ENCODE measurements around the gene PLCB4.
"Not testable (repeated sequence)": the region's sequence is repeated elsewhere in the genome, so short reads cannot be mapped to it uniquely, and the experiment has no call there.

PLCB4 gene

DNA sequence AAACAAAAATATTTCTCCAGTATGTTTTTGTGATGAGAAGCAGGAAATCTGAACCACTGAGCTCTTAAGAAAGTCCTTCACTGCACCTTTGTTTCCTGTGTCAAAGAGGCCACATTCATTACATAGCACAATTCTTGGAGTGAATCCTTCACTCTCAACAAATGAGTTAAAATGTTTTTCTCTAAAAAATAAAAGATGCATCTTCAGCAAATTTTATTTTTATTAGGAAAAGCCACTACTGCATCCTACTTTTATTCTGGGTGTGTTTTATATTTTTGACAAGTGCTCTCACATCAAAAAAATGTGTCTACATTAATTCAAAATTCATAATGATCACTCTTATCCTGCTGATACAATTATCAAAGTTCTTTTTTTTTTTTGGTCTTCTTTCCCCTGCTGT is 76.3 kb downstream of the PLCB4 start:
- DNase-seq, result no peak

DNA sequence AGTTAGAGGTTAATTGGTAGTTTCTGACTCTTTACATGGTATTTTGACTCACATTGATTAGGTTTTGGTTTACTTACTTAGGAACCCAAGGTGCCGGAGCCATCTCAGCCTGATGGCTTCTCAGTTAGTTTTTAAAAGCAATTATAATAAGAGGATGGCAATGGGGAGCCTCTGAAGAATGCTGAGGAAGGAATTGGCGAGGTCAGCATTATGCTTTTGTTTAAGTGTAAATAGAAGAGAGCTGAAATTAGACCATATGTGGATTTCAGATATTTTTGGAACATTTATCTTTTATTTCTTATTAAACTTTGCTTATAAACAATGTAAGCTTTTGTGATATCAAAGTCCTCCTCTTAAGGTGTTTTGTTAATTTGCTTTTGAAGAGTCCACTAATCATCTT is 77.8 kb downstream of the PLCB4 start:
- no peak for DNase-seq

DNA sequence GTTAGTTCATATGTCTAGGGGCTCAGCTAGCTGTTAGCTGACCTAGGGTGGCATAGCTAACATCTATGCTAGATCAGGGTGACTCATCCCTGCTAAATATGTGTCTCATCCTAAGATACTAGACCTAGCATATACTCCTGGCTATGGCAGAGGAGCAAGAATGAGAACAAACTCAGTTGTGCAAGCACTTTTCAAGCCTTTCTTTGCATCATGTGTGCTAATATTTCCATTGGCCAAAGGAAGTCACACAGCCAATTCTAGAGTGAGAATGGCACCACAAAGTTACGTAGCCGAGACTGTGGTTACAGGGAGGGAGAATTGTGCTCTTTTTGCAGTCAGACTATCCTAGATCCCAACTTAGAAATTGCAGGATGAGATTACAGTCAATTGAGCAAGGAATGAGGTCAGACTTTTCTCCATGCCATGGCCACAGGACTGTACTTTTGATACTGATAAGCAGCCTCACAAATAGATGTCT is 78.7 kb downstream of the PLCB4 start:
- no peak for DNase-seq

DNA sequence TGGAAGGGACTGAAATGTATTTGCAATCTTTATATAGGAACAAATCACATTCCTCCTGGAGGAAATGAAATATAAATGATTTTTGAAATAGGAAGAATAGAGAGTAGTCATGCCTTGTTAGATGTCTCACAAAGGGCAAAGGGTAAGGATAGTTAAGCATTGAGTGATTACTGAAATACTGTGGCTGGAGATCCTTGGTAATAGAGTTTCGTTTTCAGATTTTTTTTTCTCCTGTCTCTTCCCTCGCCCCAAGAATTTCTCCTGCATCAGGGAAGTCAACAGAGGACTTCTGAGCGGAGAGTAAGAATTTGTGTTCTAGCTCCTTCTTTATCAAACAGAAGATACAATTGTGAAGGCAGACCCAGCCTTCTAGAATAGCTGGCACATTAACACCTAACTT is 79.4 kb downstream of the PLCB4 start:
- DNase-seq, result no peak

DNA sequence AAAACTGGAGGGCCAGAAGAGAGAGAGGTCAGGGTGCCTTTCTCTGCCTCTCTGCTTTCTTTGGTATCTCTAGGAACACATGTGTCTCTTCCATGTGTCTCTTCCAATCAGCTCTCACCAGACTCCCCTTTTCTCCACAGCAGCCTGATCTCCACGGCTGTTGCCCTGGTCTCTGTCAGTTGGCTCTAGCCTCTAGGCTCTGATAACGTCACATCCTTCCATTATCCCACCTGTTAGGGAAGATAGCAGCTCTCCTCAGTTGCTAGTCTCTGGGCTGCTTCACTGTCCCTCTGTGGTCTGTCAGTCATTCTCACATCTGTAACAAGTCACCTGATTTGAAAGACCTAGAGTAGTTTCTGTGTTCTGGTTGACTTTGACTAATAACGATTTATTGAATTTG is 80.2 kb downstream of the PLCB4 start:
- DNase-seq, result no peak

DNA sequence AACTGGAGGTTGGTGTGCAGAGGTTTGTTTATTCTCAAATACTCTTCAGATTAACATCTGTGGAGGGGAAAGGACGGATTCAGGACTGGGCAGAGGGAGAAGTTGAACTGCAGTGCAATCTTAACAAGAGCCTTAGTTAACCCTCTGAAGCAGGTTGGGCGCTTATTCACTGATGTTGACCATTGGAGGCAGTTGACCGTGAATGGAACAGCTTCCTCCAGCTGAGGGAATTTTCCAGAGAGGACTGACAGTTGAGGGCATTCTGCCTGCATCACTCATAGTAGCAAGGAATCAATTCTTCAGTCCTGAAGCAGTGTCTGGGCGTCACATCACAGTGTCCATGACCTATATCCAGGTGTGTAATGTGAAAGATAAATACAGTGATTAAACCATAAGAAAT is 80.9 kb downstream of the PLCB4 start:
- no peak for DNase-seq

DNA sequence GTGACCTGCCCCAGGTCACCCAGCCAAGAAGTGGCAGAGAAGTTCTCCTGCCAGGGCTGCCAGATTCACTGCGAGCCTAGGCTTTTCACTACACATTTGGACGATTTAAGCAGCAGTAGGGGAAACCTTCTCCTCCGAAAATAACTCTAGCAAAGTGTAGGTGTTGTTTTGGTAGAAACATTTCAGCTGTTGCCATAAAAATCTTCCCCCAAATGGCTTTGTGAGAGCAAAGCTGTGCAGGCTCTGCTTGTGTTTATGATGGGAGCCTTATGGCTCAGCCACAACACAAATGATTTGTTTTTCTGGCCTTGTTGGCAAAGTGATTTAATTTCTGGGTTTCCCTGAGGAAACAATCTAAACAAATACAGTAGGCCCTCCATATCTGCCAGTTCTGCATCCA is 81.8 kb downstream of the PLCB4 start:
- no peak for DNase-seq

DNA sequence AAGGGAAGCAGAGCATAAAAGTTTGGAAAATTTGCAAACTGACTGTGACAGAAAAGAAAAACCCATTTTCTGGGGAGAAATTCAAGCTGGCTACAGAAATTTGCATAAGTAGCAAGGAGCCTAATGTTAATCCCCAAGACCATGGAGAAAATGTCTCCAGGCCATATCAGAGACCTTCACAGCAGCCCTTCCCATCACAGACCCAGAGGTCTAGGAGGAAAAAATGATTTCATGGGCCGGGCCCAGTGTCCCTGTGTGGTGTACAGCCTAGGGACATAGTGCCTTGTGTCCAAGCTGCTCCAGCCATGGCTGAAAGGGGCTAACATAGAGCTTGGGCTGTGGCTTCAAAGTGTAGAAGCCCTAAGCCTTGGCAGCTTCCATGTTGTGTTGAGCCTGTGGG is 83.3 kb downstream of the PLCB4 start:
- not testable (repeated sequence) for DNase-seq

DNA sequence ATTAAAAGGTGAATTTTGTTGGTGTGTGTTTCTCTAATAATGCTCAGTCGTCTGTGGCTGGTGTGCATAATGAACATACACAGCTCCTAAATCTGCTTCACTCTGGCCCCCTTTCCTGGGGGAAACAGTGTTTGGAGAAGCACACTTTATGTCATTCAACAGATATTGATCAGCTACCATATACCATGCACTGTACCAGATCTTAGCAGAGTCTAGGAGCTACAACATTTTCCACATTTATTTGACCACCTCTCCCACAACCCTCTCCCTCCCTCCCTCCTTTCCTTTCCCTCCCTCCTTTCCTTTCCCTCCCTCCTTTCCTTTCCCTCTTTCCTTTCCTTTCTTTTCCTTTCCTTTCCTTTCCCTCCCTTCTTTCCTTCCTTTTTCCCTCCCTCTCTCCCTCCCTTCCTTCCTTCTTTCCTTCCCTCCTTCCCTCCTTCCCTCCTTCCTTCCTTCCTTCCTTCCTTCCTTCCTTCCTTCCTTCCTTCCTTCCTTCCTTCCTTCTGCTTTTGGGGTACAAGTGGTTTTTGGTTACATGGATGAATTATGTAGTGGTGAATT is 85.7 kb downstream of the PLCB4 start:
- no peak for DNase-seq

DNA sequence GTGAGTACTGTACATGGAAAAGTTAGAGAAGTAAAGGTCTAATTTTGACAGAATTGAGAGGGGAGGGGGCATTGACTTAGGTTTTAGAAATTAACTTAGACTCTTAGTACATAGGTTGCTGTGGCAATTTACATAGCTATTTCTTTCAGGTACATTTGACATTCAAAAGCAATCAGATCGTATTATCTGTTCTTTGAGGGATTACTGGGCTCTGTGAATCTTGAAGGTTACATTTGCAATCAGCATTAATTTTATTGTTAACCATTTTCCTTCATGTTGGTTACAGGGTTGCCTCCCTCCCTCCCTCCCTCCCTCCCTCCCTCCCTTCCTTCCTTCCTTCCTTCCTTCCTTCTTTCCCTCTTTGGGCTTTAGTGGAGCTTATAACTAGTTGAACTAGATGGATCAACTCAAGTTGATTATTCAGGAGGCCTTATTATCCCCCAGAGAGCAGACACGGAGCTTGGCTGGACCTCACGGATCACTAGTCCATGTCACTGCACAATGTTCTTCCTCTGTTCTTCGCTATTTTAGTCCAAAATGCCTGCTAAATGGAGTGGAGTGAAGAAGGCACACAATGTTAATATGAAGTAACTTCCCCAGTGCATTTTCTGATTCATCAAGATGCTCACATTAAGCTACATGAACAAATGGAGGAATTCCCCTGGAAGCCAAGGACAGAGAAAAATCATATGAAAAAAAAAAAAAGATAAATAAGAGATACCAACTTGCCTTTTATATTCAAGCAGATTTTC is 87.8 kb downstream of the PLCB4 start:
- no peak for DNase-seq

DNA sequence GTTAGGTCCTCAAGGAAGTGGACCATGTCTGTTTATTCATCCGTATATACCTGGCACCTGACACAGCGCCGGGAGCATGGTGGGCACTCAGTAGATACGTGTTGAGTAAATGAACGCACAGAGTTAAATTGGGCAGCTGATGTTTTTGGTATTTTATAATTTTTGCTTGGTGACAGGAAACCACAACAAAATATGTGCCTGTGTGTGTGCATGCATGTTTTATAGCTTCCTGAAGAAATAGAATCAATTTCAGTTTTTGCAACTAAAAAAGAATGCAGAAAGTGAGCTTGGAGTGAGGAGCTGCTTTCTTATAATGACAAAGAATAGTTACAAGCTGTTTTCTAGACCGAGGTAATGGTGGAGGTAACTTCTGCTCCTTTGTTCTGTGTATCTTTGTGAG is 91.4 kb downstream of the PLCB4 start:
- DNase-seq, result no peak

DNA sequence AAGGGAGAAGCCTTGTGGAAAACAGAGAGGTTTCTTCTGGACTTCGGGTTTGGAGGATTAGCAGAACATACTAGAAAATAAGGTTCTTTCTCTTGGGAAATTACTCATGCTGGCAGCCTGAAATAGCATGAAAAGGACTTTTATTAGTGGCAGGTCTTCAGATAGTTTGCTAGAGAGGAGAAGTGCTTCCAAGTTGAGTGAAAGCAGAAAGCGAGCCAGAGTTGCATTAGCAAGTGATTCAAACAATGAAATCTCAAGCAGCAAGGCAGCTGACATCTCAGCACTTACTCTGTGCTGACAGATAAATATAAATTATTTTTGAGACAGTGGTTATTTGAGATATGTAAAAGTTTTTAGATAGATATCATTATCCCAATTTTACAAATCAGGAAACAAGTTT is 91.9 kb downstream of the PLCB4 start:
- no peak for DNase-seq

DNA sequence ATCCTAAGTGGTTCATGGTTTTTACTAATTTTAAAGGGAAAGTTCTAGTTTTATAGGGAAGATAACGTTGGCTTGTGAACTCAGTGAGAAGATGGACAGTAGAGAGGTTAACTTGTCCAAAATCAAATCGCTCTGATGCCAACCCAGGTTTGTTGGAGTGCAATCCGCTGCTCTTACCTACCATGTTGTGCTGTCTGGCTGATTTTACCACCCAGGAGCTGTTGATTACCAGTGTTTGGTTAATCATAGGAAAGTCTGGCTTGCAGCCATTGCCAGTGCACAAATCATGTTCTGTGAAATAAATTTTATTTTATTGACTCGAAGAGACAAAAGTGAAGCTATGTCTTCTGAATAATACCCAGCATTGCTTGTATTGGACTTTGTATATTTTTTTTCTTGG is 92.4 kb downstream of the PLCB4 start:
- no peak for DNase-seq

DNA sequence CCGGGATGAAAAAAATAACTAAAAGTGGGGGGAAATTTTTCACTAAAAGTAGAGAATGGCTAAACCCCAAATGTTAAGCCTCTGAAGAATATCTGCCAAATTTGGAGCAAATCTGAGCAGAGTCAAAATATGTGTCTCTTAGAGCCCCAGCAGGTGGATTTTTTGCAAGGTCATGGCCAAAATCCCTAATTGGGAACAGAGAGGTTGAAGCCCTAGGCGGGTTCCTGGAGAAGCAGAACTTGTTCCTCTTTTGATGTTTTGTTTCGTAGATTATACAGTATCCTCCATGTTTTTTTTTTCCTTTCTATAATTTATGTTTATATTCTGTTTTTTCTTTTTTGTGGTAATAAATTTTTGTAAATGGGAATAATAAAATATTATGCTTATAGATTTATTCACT is 94.4 kb downstream of the PLCB4 start:
- no peak for DNase-seq

DNA sequence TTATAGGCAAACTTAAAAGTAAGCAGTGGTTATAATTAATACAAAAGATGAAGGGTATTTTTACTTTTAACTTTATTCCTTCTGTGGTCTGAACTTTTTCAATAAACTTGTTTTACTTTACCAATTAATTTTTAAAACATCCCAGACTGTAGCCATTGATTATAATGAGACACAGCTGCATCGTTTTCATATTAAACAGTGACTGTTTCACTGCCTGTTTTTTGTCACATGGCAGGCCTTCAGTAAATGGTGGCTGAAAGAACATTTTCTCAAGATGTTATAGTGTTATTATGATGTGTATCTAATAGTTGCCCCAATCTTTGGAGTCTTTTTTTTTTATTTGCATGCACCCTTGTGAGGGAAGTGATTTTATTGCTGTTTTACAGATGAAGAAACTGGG is 95.1 kb downstream of the PLCB4 start:
- no peak for DNase-seq

DNA sequence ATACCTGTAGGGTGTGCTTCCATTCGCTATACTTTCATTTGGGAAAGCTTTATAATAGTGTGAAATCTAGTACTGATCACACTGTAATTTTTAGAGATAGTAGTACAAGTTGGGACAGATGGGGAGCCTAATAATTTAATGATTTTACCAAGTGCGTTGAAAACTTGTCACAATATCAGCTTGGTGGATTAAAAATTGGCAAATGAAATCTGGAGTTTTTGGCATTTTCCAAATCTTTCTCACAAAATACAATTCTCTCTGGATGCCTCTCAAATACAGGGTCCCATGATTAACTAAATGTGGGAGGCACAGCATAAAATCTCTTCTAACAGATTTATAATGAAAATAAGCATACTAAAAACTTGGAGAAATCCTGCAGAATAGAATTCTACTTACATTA is 96.4 kb downstream of the PLCB4 start:
- no peak for DNase-seq

DNA sequence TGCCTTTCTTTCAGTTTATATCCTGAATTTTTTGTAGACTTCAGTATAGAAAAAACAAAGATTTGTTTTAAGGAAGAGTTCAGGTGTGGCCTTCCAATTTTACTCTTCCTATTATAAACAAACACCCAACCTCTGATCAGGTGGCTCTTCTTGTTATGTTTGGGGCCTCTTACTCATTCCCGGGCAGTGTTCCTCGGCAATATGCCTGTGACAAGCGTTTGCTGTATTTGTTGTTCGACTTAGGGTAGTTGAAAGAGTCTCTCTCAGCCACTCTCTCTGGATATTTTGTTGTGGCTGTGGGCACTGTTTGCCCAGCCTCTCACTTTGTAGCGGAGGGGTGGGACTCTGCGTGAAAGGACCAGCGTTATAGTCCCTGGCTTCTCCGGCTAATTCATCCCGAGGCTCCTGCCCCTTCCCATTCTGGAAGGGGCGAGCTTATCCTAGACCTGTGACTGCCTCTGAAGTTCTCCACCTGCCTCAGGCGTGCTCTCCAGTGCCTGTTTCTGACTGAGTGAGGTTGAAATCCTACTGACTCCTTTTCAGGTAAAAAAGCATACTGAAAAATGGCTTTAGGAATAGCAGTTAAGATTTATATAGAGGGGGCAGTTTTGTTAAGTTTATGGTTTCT is 97.4 kb downstream of the PLCB4 start:
- DNase-seq, result no peak

DNA sequence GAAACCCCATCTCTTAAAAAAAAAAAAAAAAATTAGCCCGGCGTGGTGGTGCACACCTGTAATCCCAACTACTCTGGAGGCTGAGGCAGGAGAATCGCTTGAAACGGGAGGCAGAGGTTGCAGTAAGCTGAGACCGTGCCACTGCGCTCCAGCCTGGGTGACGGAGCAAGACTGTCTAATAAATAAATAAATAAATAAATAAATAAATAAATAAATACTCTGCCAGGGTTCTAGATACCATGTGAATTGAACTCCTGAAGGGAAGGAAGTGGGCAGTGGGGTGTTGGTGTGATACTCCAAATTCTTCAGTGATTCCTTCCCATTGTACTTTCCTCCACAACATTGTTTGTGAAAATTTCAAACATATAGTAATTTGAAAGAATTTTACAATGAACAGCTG is 100.5 kb downstream of the PLCB4 start:
- DNase-seq, result no peak

DNA sequence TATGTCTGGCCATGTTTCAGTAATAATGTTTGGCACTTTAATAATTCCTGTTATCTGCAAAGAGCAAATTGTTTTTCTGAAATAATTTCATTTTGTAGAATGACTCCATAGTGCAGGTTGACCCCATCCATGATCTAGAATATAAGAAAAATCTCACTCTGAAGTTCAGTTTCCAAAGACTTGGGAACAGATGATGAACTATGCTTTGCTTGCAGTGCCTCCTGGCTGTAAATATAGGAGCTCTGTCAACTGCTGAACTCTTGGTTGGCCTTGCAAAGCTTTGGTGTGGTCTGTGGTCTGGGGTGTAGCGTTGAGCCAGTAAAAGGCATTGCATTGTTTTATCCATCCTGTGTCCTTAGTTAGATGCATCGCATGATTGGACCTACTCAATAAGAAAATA is 104.0 kb downstream of the PLCB4 start:
- DNase-seq, result no peak

DNA sequence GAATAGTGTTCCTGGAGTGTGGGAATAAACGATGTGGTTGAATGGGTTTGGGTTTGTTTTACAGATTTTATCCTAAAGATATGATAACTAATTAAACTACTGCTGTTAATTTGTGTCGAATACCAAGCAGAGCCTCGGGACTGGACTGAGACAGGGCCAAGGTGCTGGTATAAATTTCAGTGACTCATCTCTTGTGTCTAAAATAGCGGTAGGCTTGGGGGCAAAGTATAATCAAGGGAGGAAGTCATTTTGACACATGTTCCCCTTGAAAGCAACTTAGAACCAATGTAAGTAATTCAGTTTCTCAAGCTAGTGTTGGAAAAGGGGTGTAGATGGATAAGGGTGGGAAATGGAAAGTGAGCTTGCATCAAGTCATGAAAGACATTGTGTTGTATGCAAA is 108.4 kb downstream of the PLCB4 start:
- DNase-seq, result no peak

DNA sequence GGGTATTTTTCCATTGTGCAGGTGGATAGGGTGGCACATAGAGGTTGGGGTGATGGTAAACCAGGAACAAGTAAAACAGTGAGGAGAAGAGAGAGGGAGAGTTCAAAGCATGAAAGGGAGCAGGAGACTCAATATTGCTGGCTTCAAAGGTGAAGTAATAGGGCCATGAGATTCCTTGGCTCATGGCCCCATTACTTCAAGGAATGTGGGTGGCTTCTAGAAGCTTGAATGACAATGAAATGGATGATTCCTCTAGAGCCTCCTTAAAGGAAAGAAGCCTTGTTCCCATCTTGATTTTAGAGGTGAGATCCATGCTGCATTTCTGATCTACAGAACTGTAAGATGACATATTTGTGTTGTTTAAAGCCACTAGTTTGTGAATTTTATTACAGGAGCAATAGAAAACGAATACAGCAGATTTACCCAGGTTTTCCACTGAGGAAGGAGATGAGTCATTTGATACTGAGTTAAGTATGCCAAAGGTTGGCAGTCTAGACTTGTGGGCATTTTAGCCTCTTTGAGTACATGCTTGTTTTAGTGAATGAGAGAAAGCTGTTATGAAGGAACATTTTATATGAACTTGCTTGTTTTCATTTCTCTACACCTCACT is 110.4 kb downstream of the PLCB4 start:
- DNase-seq, result no peak

DNA sequence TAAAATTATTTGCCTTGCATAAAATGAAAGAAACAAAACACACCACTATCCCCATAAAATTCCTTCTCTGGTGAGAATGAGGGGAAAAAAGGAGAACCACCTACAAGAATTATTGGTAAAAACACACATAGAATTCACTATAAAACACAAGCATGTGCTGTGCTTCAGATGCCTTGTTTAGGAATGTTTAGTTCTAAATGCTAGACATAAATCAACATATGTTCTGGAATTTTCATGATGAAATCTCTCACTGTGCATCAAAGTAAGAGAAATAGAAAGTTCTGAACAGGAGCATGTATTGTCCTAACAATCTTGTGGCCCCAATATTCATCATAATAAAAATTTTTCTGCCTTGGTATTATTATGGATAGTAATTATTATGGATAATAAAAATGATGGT is 111.0 kb downstream of the PLCB4 start:
- DNase-seq, result no peak

DNA sequence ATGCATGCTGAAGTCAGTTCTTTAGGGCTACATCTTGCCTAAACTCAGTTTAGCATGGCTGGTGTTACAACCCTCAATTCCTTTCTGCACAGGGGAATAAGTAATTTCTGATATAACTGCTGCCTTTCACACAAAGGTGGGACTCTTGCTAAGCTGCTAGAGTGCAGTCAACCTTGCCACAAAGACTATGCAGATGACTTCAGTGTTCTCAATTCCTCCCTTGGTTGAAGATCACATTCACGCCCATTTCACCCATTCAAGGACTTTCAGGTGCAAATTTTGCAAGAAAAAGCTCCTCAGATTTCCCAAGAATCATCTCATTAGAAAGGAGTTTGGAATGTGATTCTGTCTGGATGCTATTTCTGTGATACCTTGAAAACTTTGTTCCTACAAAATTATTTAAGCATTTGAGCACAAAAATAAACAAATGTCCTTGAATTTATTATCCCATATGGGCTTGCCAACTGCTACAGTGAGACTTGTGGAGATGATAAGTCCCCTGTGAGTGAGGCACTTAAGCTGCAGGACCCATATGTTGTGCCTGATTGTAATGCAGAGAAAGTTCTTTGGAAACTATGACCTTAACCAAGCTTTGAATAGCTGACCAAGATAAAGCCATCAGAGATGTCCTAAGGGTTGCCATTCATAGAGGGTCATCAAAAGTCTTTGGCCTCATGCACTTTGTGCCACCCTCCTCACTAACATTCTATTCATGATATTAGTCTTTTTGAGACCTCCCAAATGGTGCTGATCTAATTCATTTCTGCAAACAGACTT is 111.8 kb downstream of the PLCB4 start:
- no peak for DNase-seq

All from activated T-cell treated with anti-CD3 and anti-CD28 coated beads for 4 hours (primary cell).